OCI-LY1 (cell line): ENCODE results near the gene COPS7A.

ENCODE experiments used
- EZH2 ChIP-seq: fragments of 200-600 bp; sonication (generic), shearing (Covaris generic); IDR thresholded peaks from 2 replicates; pipeline ENCODE4 v1.8.0; 2017; ENCODE audit warnings: borderline replicate concordance, mixed run types, mild to moderate bottlenecking, antibody characterized with exemption, low read length, moderate library complexity, mixed read lengths
- TF ChIP-seq, protein P1 (sequence below): fragments of 200-600 bp; sonication (generic), shearing (Covaris generic); IDR thresholded peaks from 2 replicates; pipeline ENCODE4 v1.5.1; 2017; ENCODE audit warnings: mild to moderate bottlenecking, antibody characterized with exemption, low read length, moderate library complexity, mixed read lengths

- TF ChIP-seq, protein P1, sequence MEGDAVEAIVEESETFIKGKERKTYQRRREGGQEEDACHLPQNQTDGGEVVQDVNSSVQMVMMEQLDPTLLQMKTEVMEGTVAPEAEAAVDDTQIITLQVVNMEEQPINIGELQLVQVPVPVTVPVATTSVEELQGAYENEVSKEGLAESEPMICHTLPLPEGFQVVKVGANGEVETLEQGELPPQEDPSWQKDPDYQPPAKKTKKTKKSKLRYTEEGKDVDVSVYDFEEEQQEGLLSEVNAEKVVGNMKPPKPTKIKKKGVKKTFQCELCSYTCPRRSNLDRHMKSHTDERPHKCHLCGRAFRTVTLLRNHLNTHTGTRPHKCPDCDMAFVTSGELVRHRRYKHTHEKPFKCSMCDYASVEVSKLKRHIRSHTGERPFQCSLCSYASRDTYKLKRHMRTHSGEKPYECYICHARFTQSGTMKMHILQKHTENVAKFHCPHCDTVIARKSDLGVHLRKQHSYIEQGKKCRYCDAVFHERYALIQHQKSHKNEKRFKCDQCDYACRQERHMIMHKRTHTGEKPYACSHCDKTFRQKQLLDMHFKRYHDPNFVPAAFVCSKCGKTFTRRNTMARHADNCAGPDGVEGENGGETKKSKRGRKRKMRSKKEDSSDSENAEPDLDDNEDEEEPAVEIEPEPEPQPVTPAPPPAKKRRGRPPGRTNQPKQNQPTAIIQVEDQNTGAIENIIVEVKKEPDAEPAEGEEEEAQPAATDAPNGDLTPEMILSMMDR = no peak
- no peak for TF ChIP-seq EZH2
Measured at GRCh38 chr12:6770600-6770999, 46.8 kb downstream of the COPS7A start.
